Frontal cortex (tissue), 4 donors: ENCODE measurements around the gene C1orf21. TPM values are rescaled to one million over a fixed set of nuclear protein-coding genes. Genes with fewer than 3 reads are reported as not detected.
"Not testable (repeated sequence)": the region's sequence is repeated elsewhere in the genome, so short reads cannot be mapped to it uniquely, and the experiment has no call there.

Experiments
- DNase-seq, 2 donors: peaks; one replicate each; pipeline ENCODE4 v3.0.0; 2012; ENCODE audit warnings: low spot score in 2 of 2
- FAIRE-seq: peaks from 2 replicates; lab custom pipeline; 2012; peaks lifted over from hg19 to GRCh38; lab: Jason Lieb, UNC
- total RNA-seq: library from RNA; depleted of rRNA; stranded (reverse); fragments of >200 nt; gene quantifications from one replicate; pipeline ENCODE4 v1.2.3, GENCODE V29; 2014
- donor health status: control.
- donor health status: control.
- donor health status: control.

Gene C1orf21
- total RNA-seq = 24.9 TPM

GRCh38 chr1:184386312-184387068 lies at the start of gene C1orf21:
Gene C1orf21 (plus strand): TSS chr1:184387029. CDS start chr1:184477510, 90,481 bp downstream.
- DNase-seq = peak; percentile 87 to 88
- no peak for FAIRE-seq

- DNase-seq, FAIRE-seq: not testable (repeated sequence)
Observed at GRCh38 chr1:184337865-184338264, 49.0 kb upstream of the C1orf21 start.

- DNase-seq (no peak), FAIRE-seq (no peak)
Observed at GRCh38 chr1:184340984-184341383, 45.8 kb upstream of the C1orf21 start.

- DNase-seq (no peak), FAIRE-seq (no peak)
Observed at GRCh38 chr1:184350573-184350972, 36.3 kb upstream of the C1orf21 start.

GRCh38 chr1:184351416-184351975 lies 35.3 kb upstream of the C1orf21 start:
- DNase-seq (no peak), FAIRE-seq (no peak)

GRCh38 chr1:184352776-184353175 lies 34.1 kb upstream of the C1orf21 start:
- DNase-seq = no peak
- no peak for FAIRE-seq

- DNase-seq = no peak
- FAIRE-seq = no peak
Observed at GRCh38 chr1:184354719-184355118, 32.1 kb upstream of the C1orf21 start.

GRCh38 chr1:184356891-184357290 lies 29.9 kb upstream of the C1orf21 start:
- no peak for DNase-seq
- no peak for FAIRE-seq

- DNase-seq = no peak
- no peak for FAIRE-seq
Observed at GRCh38 chr1:184358256-184358655, 28.6 kb upstream of the C1orf21 start.

- no peak for DNase-seq
- FAIRE-seq = no peak
Observed at GRCh38 chr1:184359909-184360308, 26.9 kb upstream of the C1orf21 start.

GRCh38 chr1:184362876-184363275 lies 24.0 kb upstream of the C1orf21 start:
- FAIRE-seq (no peak), DNase-seq (no peak)

GRCh38 chr1:184365699-184366098 lies 21.1 kb upstream of the C1orf21 start:
- no peak for FAIRE-seq
- no peak for DNase-seq

- no peak for FAIRE-seq
Observed at GRCh38 chr1:184366997-184367396, 19.8 kb upstream of the C1orf21 start.

GRCh38 chr1:184367427-184368038 lies 19.3 kb upstream of the C1orf21 start:
- DNase-seq = no peak
- FAIRE-seq = no peak

More at GRCh38 chr1:184366997-184367396, 19.8 kb upstream of the C1orf21 start:
- no peak for DNase-seq

- FAIRE-seq (no peak), DNase-seq (no peak)
Observed at GRCh38 chr1:184368354-184368753, 18.5 kb upstream of the C1orf21 start.

- no peak for FAIRE-seq
- no peak for DNase-seq
Observed at GRCh38 chr1:184370850-184371249, 16.0 kb upstream of the C1orf21 start.

- no peak for FAIRE-seq
Observed at GRCh38 chr1:184373155-184373554, 13.7 kb upstream of the C1orf21 start.

GRCh38 chr1:184376369-184376768 lies 10.5 kb upstream of the C1orf21 start:
- DNase-seq (no peak), FAIRE-seq (no peak)

More at GRCh38 chr1:184373155-184373554, 13.7 kb upstream of the C1orf21 start:
- DNase-seq = no peak

- DNase-seq (no peak), FAIRE-seq (no peak)
Observed at GRCh38 chr1:184379111-184379752, 7.6 kb upstream of the C1orf21 start.

- DNase-seq (no peak), FAIRE-seq (no peak)
Observed at GRCh38 chr1:184380468-184380867, 6.4 kb upstream of the C1orf21 start.
